Neural cell (in vitro differentiated cells): ENCODE results near the gene OR8G1. TPM values are rescaled to one million over a fixed set of nuclear protein-coding genes. Genes with fewer than 3 reads are reported as not detected.

ENCODE experiments used
- H2AFZ ChIP-seq: fragments of 200-600, 300-800 bp; sonication (generic), shearing (Covaris generic); 2 replicates; pipeline ENCODE4 v1.6.0; 2014; ENCODE audit warnings: low read depth, mild to moderate bottlenecking, antibody characterized with exemption, low read length, moderate library complexity
- H3F3A ChIP-seq: fragments of 200-600 bp; shearing (Covaris generic); 2 replicates; pipeline ENCODE4 v1.6.1; 2016; ENCODE audit warnings: mild to moderate bottlenecking, moderate library complexity, mixed read lengths, antibody characterized with exemption, low read length; ENCODE audit not compliant: insufficient read depth, poor library complexity, severe bottlenecking
- H3K27ac ChIP-seq: fragments of 200-600, 300-800 bp; sonication (generic), shearing (Covaris generic); 2 replicates; pipeline ENCODE4 v1.5.1; 2014; ENCODE audit warnings: mild to moderate bottlenecking, low read length, moderate library complexity
- H3K27me3 ChIP-seq: fragments of 300-800, 200-600 bp; sonication (generic), shearing (Covaris generic); 2 replicates; pipeline ENCODE4 v1.6.0; 2014; ENCODE audit warnings: mild to moderate bottlenecking, low read depth, low read length, moderate library complexity; ENCODE audit not compliant: insufficient read depth
- H3K36me3 ChIP-seq: fragments of 300-800, 200-600 bp; sonication (generic), shearing (Covaris generic); 2 replicates; pipeline ENCODE4 v1.5.1; 2014; ENCODE audit warnings: mild to moderate bottlenecking, antibody characterized with exemption, low read length, moderate library complexity; ENCODE audit not compliant: insufficient read depth
- H3K4me2 ChIP-seq: fragments of 300-800, 200-600 bp; sonication (generic), shearing (Covaris generic); 2 replicates; pipeline ENCODE4 v1.6.0; 2014; ENCODE audit warnings: mild to moderate bottlenecking, low read length
- H3K4me3 ChIP-seq: fragments of 300-800, 200-600 bp; sonication (generic), shearing (Covaris generic); 2 replicates; pipeline ENCODE4 v1.5.1; 2014; ENCODE audit warnings: mild to moderate bottlenecking, low read length, moderate library complexity
- H3K79me2 ChIP-seq: fragments of 200-600 bp; shearing (Covaris generic); replicated peaks from 2 replicates; pipeline ENCODE4 v1.6.0; 2014; ENCODE audit warnings: mild to moderate bottlenecking, low read length, moderate library complexity; ENCODE audit not compliant: insufficient read depth
- H3K9ac ChIP-seq: fragments of 300-800, 200-600 bp; sonication (generic), shearing (Covaris generic); 2 replicates; pipeline ENCODE4 v1.6.1; 2016; ENCODE audit warnings: mild to moderate bottlenecking, low read length, mixed read lengths
- H3K9me2 ChIP-seq: fragments of 200-600 bp; shearing (Covaris generic); 2 replicates; pipeline ENCODE4 v1.6.1; 2016; ENCODE audit warnings: mild to moderate bottlenecking, low read length, mixed read lengths; ENCODE audit not compliant: insufficient read depth
- H3K9me3 ChIP-seq: fragments of 200-600, 300-800 bp; sonication (generic), shearing (Covaris generic); 2 replicates; pipeline ENCODE4 v1.6.1; 2016; ENCODE audit warnings: mild to moderate bottlenecking, mixed run types, low read length, moderate library complexity, mixed read lengths
- H4K20me1 ChIP-seq: fragments of 200-600 bp; shearing (Covaris generic); 2 replicates; pipeline ENCODE4 v1.6.1; 2016; ENCODE audit warnings: mild to moderate bottlenecking, mixed run types; ENCODE audit not compliant: insufficient read depth
- EP300 ChIP-seq: fragments of 450-650 bp; conservative IDR thresholded peaks from 2 replicates; pipeline ENCODE4 v1.6.1; 2014; ENCODE audit warnings: antibody characterized with exemption, mild to moderate bottlenecking, moderate library complexity; ENCODE audit not compliant: poor library complexity, severe bottlenecking
- EZH2 ChIP-seq: fragments of 200-600, 300-800 bp; shearing (Covaris generic), sonication (generic); IDR thresholded peaks from 2 replicates; pipeline ENCODE4 v1.6.1; 2014; ENCODE audit warnings: antibody characterized with exemption, low read length, borderline replicate concordance, mild to moderate bottlenecking; ENCODE audit not compliant: insufficient read depth, poor library complexity, severe bottlenecking
- MXI1 ChIP-seq: fragments of 450-650 bp; conservative IDR thresholded peaks from 2 replicates; pipeline ENCODE4 v1.6.1; 2014; ENCODE audit warnings: antibody characterized with exemption, mild to moderate bottlenecking; ENCODE audit not compliant: poor library complexity, severe bottlenecking
- POLR2AphosphoS5 ChIP-seq: IDR thresholded peaks from 2 replicates; pipeline ENCODE4 v1.6.1; 2012
- RAD21 ChIP-seq: fragments of 450-650 bp; conservative IDR thresholded peaks from 2 replicates; pipeline ENCODE4 v1.6.1; 2014; ENCODE audit warnings: antibody characterized with exemption, mild to moderate bottlenecking, moderate library complexity
- SMC3 ChIP-seq: fragments of 450-650 bp; conservative IDR thresholded peaks from 2 replicates; pipeline ENCODE4 v1.6.1; 2014; ENCODE audit warnings: antibody characterized with exemption, mild to moderate bottlenecking, moderate library complexity; ENCODE audit not compliant: poor library complexity
- TAF1 ChIP-seq: IDR thresholded peaks from 2 replicates; pipeline ENCODE4 v1.6.1; 2012; ENCODE audit warnings: low read depth
- polyA plus RNA-seq: library from polyadenylated mRNA; depleted of rRNA; stranded (reverse); fragments of >200 nt; gene quantifications from 2 replicates; pipeline ENCODE4 v1.2.3, GENCODE V29; 2014
- TF ChIP-seq, protein P1 (sequence below): fragments of 450-650 bp; IDR thresholded peaks from 2 replicates; pipeline ENCODE4 v1.5.1; 2014; ENCODE audit warnings: antibody characterized with exemption, mild to moderate bottlenecking, moderate library complexity; ENCODE audit not compliant: poor library complexity, severe bottlenecking
- TF ChIP-seq, protein P2 (sequence below): IDR thresholded peaks from 2 replicates; pipeline ENCODE4 v1.6.1; 2012; ENCODE audit warnings: borderline replicate concordance

OR8G1 gene
- polyA plus RNA-seq, 1 donor from 2014 or later: not detected

DNA sequence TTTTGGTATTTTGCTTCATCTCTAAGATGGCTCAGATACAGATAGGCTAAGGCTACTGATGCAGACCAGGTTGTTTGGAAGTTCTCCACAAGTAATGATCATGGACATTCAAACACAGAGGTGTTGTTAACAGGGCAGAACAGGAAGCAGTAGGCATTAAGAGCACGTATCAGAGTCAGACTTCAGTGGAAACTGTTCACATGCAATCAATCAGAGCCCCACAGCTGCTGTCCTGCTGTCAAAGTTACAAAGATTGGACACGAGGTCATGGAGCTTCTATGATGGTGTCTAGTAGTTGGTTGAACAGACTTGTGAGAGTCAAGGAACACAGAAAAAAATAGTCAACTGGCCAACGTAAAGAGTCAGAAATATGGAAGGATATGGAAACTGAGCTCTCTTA, 37.9 kb upstream of the OR8G1 start:
- Histone ChIP-seq H2AFZ (no peak overlapping the region), H3K36me3 (no peaks in the 10 kb centered on the region), H3K27me3 (no peaks in the 10 kb centered on the region), H3K4me2 (no peak overlapping the region), H3K4me3 (no peak overlapping the region), H3K9ac (no peak overlapping the region), H3F3A (no peaks in the 10 kb centered on the region), H4K20me1 (no peaks in the 10 kb centered on the region), H3K27ac (no peak overlapping the region), H3K9me3 (no peaks in the 10 kb centered on the region), H3K9me2 (no peaks in the 10 kb centered on the region), H3K79me2 (no peaks in the 10 kb centered on the region)
- TF ChIP-seq MXI1: no peak
- no peak for TF ChIP-seq RAD21
- TF ChIP-seq POLR2AphosphoS5: no peak
- TF ChIP-seq, protein P1, sequence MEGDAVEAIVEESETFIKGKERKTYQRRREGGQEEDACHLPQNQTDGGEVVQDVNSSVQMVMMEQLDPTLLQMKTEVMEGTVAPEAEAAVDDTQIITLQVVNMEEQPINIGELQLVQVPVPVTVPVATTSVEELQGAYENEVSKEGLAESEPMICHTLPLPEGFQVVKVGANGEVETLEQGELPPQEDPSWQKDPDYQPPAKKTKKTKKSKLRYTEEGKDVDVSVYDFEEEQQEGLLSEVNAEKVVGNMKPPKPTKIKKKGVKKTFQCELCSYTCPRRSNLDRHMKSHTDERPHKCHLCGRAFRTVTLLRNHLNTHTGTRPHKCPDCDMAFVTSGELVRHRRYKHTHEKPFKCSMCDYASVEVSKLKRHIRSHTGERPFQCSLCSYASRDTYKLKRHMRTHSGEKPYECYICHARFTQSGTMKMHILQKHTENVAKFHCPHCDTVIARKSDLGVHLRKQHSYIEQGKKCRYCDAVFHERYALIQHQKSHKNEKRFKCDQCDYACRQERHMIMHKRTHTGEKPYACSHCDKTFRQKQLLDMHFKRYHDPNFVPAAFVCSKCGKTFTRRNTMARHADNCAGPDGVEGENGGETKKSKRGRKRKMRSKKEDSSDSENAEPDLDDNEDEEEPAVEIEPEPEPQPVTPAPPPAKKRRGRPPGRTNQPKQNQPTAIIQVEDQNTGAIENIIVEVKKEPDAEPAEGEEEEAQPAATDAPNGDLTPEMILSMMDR: no peak
- TF ChIP-seq, protein P2, sequence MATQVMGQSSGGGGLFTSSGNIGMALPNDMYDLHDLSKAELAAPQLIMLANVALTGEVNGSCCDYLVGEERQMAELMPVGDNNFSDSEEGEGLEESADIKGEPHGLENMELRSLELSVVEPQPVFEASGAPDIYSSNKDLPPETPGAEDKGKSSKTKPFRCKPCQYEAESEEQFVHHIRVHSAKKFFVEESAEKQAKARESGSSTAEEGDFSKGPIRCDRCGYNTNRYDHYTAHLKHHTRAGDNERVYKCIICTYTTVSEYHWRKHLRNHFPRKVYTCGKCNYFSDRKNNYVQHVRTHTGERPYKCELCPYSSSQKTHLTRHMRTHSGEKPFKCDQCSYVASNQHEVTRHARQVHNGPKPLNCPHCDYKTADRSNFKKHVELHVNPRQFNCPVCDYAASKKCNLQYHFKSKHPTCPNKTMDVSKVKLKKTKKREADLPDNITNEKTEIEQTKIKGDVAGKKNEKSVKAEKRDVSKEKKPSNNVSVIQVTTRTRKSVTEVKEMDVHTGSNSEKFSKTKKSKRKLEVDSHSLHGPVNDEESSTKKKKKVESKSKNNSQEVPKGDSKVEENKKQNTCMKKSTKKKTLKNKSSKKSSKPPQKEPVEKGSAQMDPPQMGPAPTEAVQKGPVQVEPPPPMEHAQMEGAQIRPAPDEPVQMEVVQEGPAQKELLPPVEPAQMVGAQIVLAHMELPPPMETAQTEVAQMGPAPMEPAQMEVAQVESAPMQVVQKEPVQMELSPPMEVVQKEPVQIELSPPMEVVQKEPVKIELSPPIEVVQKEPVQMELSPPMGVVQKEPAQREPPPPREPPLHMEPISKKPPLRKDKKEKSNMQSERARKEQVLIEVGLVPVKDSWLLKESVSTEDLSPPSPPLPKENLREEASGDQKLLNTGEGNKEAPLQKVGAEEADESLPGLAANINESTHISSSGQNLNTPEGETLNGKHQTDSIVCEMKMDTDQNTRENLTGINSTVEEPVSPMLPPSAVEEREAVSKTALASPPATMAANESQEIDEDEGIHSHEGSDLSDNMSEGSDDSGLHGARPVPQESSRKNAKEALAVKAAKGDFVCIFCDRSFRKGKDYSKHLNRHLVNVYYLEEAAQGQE: no peak
- TF ChIP-seq TAF1: no peak
- TF ChIP-seq SMC3: no peak
- no peak for TF ChIP-seq EZH2
- no peak for TF ChIP-seq EP300

DNA sequence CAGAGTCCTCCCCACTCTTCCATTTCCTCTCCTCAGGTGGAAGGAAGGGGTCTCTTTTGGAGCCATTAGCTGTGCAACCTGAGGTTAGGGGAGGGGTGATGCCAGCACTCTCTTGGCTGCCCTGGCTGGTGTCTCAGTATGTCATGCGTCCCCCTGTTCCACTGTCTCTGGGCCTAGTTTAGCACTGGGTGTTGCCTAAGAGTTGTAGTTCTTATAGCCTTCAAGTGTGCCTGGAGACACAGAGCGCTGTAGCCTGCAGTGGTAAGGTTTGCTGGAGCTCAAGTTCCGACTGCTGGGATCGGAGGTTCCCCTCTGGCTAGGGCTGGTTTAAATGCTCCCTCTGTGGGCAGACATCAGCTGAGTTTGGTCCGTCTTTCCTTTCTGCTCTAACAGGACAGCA, 36.9 kb upstream of the OR8G1 start:
- no peaks in the 10 kb centered on the region for H3K9me2 ChIP-seq

More for the DNA sequence above, 36.9 kb upstream of the OR8G1 start:
- Histone ChIP-seq H3F3A (no peaks in the 10 kb centered on the region), H4K20me1 (no peaks in the 10 kb centered on the region), H3K27me3 (no peaks in the 10 kb centered on the region), H2AFZ (no peak overlapping the region), H3K4me3 (no peak overlapping the region), H3K79me2 (no peaks in the 10 kb centered on the region), H3K27ac (no peak overlapping the region), H3K4me2 (no peak overlapping the region), H3K9me3 (no peaks in the 10 kb centered on the region), H3K36me3 (no peaks in the 10 kb centered on the region), H3K9ac (no peak overlapping the region)
- TF ChIP-seq EZH2 (no peak), SMC3 (no peak), TAF1 (no peak), RAD21 (no peak)
- TF ChIP-seq, protein P2: no peak
